ENCODE data around the gene SEC24C. TPM values are rescaled to one million over a fixed set of nuclear protein-coding genes. Genes with fewer than 3 reads are reported as not detected.
A peak's percentile ranks its signal among the peaks of the same experiment; 100 is the strongest.
"Not testable (repeated sequence)": the region's sequence is repeated elsewhere in the genome, so short reads cannot be mapped to it uniquely, and the experiment has no call there.

SEC24C gene
- total RNA-seq, 1 donor from 2014 or later = 89.8 TPM

GRCh38 chr10:73786512-73786885 lies 42.3 kb downstream of the SEC24C start:
- DNase-seq (no peak), ATAC-seq (ENCODE audit: low read depth) (no peak)
- H3K4me1 Mint-ChIP-seq = peaks cover 48% of the 10 kb centered on the region
- no peak for TF ChIP-seq CTCF (IDR thresholded peaks at IDR 0.05)
- H3K27ac Mint-ChIP-seq = peak overlapping the region; percentile 86
- intact Hi-C loops (cut with micrococcal nuclease) = no loop called here
- ChIA-PET POLR2A (interaction anchor here (0.7 to 2.0 kb wide), 7 partner anchors 10 to 1434 kb away, joined by 3 to 21 read pairs (median 5); partner anchors contain the start of gene SEC24C), CTCF (interaction anchor here (0.8 kb wide), 2 partner anchors 15 to 24 kb away, joined by 3 read pairs; no protein-coding TSS in a partner anchor)
- no peaks in the 10 kb centered on the region for H3K27me3 Mint-ChIP-seq
- H3K36me3 Mint-ChIP-seq (ENCODE audit: low read depth) = peaks cover 43% of the 10 kb centered on the region
- peak overlapping the region; percentile 99 for H3K4me3 Mint-ChIP-seq
- H3K9me3 Mint-ChIP-seq = no peaks in the 10 kb centered on the region

- intact Hi-C loops (cut with micrococcal nuclease); ATAC-seq (ENCODE audit: low read depth); H3K9me3 Mint-ChIP-seq; CTCF ChIA-PET; DNase-seq; H3K27ac Mint-ChIP-seq; H3K27me3 Mint-ChIP-seq: not testable (repeated sequence)
- H3K36me3 Mint-ChIP-seq (ENCODE audit: low read depth) = peaks cover 41% of the 10 kb centered on the region
- peaks cover 41% of the 10 kb centered on the region for H3K4me1 Mint-ChIP-seq
- POLR2A ChIA-PET = interaction anchor here (0.9 to 2.0 kb wide), 3 partner anchors 15 to 44 kb away, joined by 3 to 21 read pairs (median 11); partner anchors contain the start of gene SEC24C
- H3K4me3 Mint-ChIP-seq = peak overlapping the region; percentile 36
These were observed 43.0 kb downstream of the SEC24C start for GRCh38 chr10:73787031-73787800.

- Mint-ChIP-seq H3K36me3 (ENCODE audit: low read depth) (peaks cover 54% of the 10 kb centered on the region), H3K9me3 (no peaks in the 10 kb centered on the region), H3K27ac (no peak overlapping the region), H3K4me3 (no peak overlapping the region), H3K4me1 (peaks cover 28% of the 10 kb centered on the region), H3K27me3 (no peaks in the 10 kb centered on the region)
- POLR2A ChIA-PET = interaction anchor here (0.6 to 0.8 kb wide), 3 partner anchors 10 to 1263 kb away, joined by 3 to 7 read pairs (median 5); no protein-coding TSS in a partner anchor
- ATAC-seq (ENCODE audit: low read depth) (no peak), DNase-seq (no peak)
- intact Hi-C loops (cut with micrococcal nuclease) = no loop called here
- CTCF ChIA-PET = no interaction called here
- TF ChIP-seq CTCF (IDR thresholded peaks at IDR 0.05) = no peak
These were observed 44.9 kb downstream of the SEC24C start for GRCh38 chr10:73788864-73789658.

- CTCF ChIA-PET = no interaction called here
- Mint-ChIP-seq H3K4me1 (peaks cover 26% of the 10 kb centered on the region), H3K9me3 (no peaks in the 10 kb centered on the region), H3K27me3 (no peaks in the 10 kb centered on the region), H3K27ac (no peak overlapping the region), H3K36me3 (ENCODE audit: low read depth) (peaks cover 59% of the 10 kb centered on the region), H3K4me3 (no peak overlapping the region)
- ATAC-seq (ENCODE audit: low read depth) = no peak
- no peak for DNase-seq
- no peak for TF ChIP-seq CTCF (IDR thresholded peaks at IDR 0.05)
- intact Hi-C loops (cut with micrococcal nuclease) = no loop called here
- POLR2A ChIA-PET = interaction anchor here (0.6 to 0.8 kb wide), 2 partner anchors 21 to 1262 kb away, joined by 3 to 7 read pairs; no protein-coding TSS in a partner anchor
These were observed 45.5 kb downstream of the SEC24C start for GRCh38 chr10:73789659-73790055.

GRCh38 chr10:73790886-73791625 lies 46.9 kb downstream of the SEC24C start:
- no peak for TF ChIP-seq CTCF (IDR thresholded peaks at IDR 0.05)
- H3K9me3 Mint-ChIP-seq = no peaks in the 10 kb centered on the region
- peaks cover 15% of the 10 kb centered on the region for H3K4me1 Mint-ChIP-seq
- H3K27ac Mint-ChIP-seq = no peak overlapping the region
- CTCF ChIA-PET = no interaction called here
- no peaks in the 10 kb centered on the region for H3K27me3 Mint-ChIP-seq
- intact Hi-C loops (cut with micrococcal nuclease) = no loop called here
- DNase-seq (no peak), ATAC-seq (ENCODE audit: low read depth) (no peak)
- POLR2A ChIA-PET = no interaction called here
- H3K4me3 Mint-ChIP-seq = no peak overlapping the region
- H3K36me3 Mint-ChIP-seq (ENCODE audit: low read depth) = peaks cover 63% of the 10 kb centered on the region
